Measurements from ENCODE around the gene SCLY. TPM values are rescaled to one million over a fixed set of nuclear protein-coding genes. Genes with fewer than 3 reads are reported as not detected.
A peak's percentile ranks its signal among the peaks of the same experiment; 100 is the strongest.

SCLY gene
- total RNA-seq, 1 experiment from 2014 or later, result 68.4 TPM

- H3K4me3 Mint-ChIP-seq, result no peak overlapping the region
- H3K36me3 Mint-ChIP-seq, result peaks cover 49% of the 10 kb centered on the region
- peaks cover 33% of the 10 kb centered on the region for H3K4me1 Mint-ChIP-seq
- ChIA-PET POLR2A (no interaction called here), CTCF (no interaction called here)
- peak overlapping the region; percentile 45; the same call in 1 of the 2 replicates for H3K27ac Mint-ChIP-seq
- H3K9me3 Mint-ChIP-seq, result peaks cover 5% of the 10 kb centered on the region
- ATAC-seq, result no peak
- no peaks in the 10 kb centered on the region for H3K27me3 Mint-ChIP-seq (ENCODE audit: low read depth)
- no peak for DNase-seq (ENCODE audit: low spot score)
- no peak for TF ChIP-seq HMGXB4 (CRISPR knock-in tag; IDR thresholded peaks at IDR 0.05)
- no peak for TF ChIP-seq ZNF512 (CRISPR knock-in tag; IDR thresholded peaks at IDR 0.05; ENCODE audit: borderline replicate concordance)
- TF ChIP-seq GABPB1 (CRISPR knock-in tag; IDR thresholded peaks at IDR 0.05), result no peak
- TF ChIP-seq ERG (CRISPR knock-in tag; IDR thresholded peaks at IDR 0.05), result no peak
- no peak for TF ChIP-seq PREB (CRISPR knock-in tag; IDR thresholded peaks at IDR 0.05; ENCODE audit: borderline replicate concordance)
- no peak for TF ChIP-seq CBFB (CRISPR knock-in tag; IDR thresholded peaks at IDR 0.05; ENCODE audit: low read depth)
- no peak for TF ChIP-seq ZNF219 (CRISPR knock-in tag; IDR thresholded peaks at IDR 0.05; ENCODE audit: borderline replicate concordance)
- no peak for TF ChIP-seq HMGA2 (CRISPR knock-in tag; IDR thresholded peaks at IDR 0.05)
- TF ChIP-seq ZNF532 (CRISPR knock-in tag; IDR thresholded peaks at IDR 0.05; ENCODE audit: borderline replicate concordance), result no peak
- no peak for TF ChIP-seq ZBTB21 (CRISPR knock-in tag; IDR thresholded peaks at IDR 0.05; ENCODE audit: borderline replicate concordance)
- TF ChIP-seq JUN (CRISPR knock-in tag; IDR thresholded peaks at IDR 0.05), result no peak
- no peak for TF ChIP-seq EMX1 (CRISPR knock-in tag; IDR thresholded peaks at IDR 0.05)
- no peak for TF ChIP-seq CTCF (IDR thresholded peaks at IDR 0.05)
- no peak for TF ChIP-seq ZNF232 (CRISPR knock-in tag; IDR thresholded peaks at IDR 0.05)
- TF ChIP-seq ZNF121 (CRISPR knock-in tag; IDR thresholded peaks at IDR 0.05), result no peak
- TF ChIP-seq TCF7 (CRISPR knock-in tag; IDR thresholded peaks at IDR 0.05; ENCODE audit: low read depth), result no peak
- TF ChIP-seq OVOL2 (CRISPR knock-in tag; IDR thresholded peaks at IDR 0.05; ENCODE audit: borderline replicate concordance), result no peak
- no peak for TF ChIP-seq E2F1 (CRISPR knock-in tag; IDR thresholded peaks at IDR 0.05)
- no peak for TF ChIP-seq STAT6 (CRISPR knock-in tag; conservative IDR thresholded peaks at IDR 0.05; ENCODE audit: low read depth)
- no peak for TF ChIP-seq CDX4 (CRISPR knock-in tag; IDR thresholded peaks at IDR 0.05; ENCODE audit: borderline replicate concordance)
Measured at GRCh38 chr2:238063414-238064189, 2.8 kb downstream of the SCLY start.
